NAMALWA (cell line): ENCODE results near the gene NUPR2.
"Not testable (repeated sequence)": the region's sequence is repeated elsewhere in the genome, so short reads cannot be mapped to it uniquely, and the experiment has no call there.

Experiments
- DNase-seq: peaks from one replicate; pipeline ENCODE4 v3.0.0-alpha.2; 2015; ENCODE audit warnings: low spot score

NUPR2 gene, protein sequence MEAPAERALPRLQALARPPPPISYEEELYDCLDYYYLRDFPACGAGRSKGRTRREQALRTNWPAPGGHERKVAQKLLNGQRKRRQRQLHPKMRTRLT

DNA sequence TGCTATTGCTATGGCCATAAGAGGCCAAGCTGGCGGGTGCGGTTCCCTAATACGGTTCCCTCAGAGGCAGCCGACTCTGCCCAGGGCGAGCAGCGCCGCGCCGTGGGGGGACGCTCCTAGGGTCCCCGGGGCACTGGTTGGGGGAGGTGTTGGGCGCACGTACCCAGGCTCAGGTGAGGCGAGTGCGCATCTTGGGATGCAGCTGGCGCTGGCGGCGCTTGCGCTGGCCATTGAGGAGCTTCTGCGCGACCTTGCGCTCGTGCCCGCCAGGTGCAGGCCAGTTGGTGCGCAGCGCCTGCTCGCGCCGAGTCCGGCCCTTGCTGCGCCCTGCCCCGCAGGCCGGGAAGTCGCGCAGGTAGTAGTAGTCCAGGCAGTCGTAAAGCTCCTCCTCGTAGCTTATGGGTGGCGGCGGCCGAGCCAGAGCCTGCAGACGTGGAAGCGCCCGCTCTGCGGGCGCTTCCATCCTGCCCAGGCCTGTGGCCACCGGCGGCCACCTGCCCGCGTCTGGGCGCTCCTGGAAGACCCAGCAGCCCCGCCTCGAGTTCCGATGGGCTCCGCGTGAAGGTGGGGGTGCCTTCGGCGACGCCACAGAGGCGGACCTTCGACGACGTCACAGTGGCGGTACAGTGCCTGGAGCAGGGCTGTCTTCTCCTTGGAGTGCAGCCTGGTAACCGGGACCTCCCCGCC is at the start of gene NUPR2:
NUPR2 (minus strand) TSS at position 566 of the 687 bp plus-strand sequence; CDS start at position 463, 103 bp downstream.
- no peak for DNase-seq

DNA sequence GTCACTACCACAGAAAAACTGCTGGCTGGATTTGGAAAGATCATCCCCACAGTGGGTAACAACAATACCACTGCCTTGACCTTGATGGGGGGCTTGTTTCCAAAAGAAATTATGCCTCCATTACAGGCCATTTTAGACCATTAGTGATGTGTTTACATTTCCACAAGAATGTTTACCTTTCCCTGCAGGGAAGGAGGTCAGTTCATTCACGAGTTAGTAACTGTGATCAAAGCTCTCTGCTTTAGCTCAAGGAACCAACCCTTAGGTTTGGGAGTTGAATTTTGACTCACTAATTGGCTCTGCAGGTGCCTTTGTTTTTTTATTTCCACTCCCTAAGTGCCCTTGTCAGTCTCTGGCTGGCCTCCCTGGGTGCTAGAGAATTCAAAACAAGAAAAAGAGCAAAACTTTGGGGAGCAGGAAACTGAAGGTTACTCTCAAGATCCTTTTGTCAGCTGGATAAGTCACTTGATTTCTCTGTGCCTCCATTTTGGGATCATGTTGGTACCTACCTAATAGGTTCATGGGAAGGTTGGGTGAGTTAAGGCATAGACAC is 41.1 kb upstream of the NUPR2 start:
- DNase-seq: no peak

DNA sequence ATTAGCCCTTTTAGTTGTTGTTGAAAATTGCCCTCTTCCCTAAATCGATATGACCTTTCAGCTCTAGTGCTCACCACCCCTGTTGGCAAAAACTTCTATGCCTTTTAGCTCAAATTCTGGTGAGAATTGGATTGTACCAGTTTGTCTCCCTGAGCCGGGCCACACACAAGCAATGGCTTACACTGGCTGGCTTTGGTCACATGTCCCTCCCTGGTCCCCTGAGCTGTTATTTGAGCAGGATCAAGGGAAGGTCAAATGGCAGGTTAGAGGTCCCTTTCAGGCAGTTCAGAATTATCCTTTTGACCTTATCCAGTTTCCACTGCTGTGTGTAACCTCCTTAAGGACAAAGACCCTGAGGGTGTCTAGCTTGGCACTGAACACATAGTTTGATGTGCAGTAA is 14.8 kb upstream of the NUPR2 start:
- DNase-seq: not testable (repeated sequence)

DNA sequence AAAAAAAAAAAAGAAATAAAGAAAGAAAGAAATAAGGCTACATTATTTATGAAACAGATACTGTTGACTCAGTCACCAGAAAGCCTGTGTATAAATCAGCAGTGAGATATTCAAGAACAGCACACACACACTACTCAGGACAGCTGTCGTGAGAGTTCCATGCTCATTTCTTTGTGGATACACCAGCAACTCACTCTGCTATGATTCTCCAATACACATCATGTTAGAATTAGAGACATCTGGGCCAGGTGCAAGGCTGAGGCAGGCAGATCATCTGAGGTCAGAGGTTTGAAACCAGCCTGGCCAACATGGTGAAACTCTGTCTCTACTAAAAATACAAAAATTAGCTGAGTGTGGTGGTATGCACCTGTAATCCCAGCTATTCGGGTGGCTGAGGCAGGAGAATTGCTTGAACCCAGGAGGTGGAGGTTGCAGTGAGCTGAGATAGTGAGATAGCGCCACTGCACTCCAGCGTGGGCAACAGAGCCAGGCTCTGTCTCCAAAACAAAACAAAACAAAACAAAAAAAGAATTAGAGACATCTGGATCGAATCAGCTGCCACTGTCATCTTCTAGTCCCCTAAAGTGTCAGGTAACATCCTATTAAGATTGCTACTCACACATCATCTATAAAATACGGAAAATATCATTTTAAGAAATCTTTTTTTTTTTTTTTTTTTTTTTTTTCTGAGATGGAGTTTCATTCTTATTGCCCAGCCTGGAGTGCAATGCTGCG is 11.2 kb upstream of the NUPR2 start:
- DNase-seq: peak; percentile 20

DNA sequence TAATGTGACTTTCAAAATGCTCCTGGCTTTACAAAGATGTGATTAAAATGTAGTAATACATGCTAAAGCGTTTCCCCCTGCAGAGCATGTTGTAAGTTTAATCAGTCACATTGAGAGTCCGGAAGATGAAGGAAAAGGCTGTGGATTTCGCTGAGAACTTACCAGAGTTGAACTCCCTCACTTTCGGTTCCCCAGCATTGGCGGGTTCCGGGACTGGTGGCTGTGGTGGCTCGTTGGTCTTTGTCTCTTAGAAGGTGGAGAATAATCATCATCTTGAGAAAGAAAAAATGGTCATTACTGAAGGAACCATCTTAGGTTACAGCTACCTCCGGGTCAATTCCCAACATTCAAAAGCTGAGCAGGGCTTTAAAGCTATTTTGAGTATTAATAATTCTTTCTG is 9.6 kb upstream of the NUPR2 start:
- DNase-seq: no peak

DNA sequence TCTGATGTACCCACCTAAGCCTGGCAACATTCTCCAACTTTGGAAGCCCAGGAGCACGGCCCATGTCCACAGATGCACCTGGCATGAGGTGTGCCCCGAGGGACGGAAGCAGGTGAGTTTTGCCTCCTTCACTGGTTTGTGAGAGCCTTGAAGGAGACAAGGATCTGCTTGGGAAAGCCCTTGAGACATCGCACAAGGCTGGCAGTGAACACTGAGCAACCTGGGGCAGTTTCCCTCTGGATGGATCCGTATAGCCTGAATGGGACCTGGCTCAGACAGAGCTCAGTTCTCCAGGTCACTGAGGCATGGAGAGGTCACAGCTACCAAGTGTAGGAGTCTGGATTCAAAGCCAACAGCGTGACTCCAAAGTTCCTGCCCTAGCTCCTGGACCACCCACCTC is 8.8 kb upstream of the NUPR2 start:
- DNase-seq: no peak

GRCh38 chr7:56121440-56121839 is 5.2 kb upstream of the NUPR2 start:
- no peak for DNase-seq

DNA sequence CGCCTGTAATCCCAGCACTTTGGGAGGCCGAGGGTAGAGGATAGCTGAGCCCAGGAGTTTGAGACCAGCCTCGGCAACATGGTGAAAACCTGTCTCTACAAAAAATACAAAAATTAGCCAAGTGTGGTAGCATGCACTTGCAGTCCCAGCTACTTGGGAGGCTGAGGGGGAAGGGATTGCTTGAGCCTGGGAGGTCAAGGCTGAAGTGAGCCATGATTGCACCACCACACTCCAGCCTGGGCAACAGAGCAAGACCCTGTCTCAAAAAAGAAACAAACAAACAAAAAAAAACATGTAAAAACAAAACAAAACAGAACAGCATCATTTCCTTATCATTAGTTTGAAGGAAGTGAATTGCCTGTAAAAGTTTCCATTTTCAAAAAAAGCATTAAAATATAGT is 4.0 kb downstream of the NUPR2 start:
- not testable (repeated sequence) for DNase-seq

DNA sequence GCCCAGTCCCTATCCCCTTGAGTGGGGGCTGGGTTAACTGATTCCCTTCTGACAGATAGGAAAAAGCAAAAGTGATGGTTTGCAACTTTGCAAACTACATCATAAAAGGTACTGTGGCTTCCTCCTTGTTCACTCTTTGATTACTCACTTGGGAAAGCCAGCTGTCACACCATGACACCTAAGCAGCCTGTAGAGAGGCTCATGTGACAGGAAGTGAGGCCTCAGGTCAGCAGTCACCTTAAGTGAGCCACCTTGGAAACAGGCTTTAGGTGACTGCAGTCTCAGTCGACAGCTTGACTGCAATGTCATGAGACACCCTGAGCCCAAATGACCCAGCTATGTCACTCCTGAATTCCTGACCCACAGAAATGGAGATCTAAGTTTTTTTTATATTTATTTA is 5.6 kb downstream of the NUPR2 start:
- no peak for DNase-seq

- no peak for DNase-seq
These were observed 8.3 kb downstream of the NUPR2 start for GRCh38 chr7:56107954-56108258.

DNA sequence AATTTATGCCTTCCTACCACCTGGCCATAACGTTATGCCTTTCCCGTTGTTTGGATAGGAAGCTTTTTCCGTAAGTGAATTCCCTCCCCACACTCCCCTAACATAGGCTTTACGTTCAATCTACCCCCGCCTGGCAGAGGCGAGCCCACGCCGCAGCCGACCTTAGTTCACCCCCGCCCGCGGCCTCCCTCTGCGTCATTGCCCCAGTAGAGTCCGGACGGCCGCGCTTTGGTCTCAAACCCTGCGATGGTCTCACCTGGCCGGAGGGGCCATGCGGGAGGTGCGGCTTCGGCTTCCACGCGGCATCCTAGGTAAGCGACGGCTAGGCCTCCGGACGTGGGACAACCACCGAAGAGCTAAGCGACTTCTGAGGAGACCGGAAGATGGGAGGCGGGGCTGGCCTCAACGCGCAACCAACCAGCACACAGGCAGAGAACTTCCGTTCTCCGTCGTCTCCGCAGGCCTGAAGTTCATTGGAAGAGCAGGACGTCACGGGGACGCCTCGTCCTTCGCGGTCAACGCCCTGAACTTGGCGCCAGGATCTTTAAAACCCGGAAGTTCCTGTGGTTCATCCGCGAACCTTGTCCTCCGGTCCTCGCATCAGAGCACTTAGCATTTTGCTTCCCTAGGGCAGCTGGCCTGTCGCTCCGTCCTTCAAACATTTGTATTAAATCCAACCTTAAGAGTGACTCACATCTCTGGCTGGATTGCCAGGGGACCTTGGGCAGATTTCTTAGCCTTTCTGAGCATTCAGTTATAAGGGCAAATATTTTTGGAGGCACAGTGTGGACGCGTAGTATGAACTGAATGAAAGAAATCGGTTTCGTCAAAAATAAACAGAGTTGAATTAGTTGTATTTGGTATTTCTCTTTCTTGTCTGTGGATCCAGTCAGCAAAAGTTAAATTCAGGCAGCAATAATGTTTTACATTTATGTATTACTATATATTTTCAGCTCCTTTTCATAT is 9.8 kb downstream of the NUPR2 start, which contains the start of gene CHCHD2:
CHCHD2 (minus strand) TSS at position 369 of the 966 bp plus-strand sequence; CDS start at position 306, 63 bp downstream.
- peak; percentile 100 for DNase-seq

- peak; percentile 83 for DNase-seq
These were observed 10.7 kb downstream of the NUPR2 start for GRCh38 chr7:56105508-56105907.

DNA sequence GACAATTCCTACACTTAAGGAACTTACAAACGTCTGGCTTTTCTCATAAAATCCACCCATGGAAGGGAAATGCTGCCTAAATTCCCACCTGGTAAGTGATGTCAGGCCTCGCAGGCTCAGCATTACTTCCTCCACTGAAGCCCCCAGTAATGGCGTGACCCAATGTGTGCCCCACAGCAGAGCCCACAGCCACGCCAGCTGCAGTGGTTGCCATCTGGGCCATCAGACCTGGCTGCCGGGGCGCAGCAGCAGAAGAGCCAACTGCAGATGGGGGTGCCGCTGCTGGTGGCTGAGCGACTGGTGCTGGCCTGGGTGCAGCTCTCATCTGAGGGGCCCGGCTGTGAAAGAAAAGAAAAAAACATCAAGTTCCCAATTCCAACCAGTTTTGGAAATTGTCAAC is 12.1 kb downstream of the NUPR2 start:
- not testable (repeated sequence) for DNase-seq

DNA sequence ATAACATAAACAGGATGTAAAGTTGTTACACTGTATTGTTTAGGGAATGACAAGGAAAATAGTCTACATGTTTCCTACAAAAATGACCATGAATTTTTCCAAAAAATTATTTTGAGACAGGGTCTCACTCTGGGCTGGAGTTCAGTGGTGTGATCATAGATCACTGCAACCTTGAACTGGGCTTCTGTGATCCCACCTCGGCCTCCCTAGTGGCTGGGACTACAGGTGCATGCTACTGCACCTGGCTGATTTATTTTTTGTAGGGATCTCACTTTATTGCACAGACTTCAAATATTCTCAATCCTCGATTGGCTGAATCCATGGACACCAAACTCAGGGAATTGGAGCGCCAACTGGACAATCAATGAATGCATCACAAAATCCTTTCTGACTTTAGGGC is 16.6 kb downstream of the NUPR2 start:
- no peak for DNase-seq

GRCh38 chr7:56098187-56099008 is 17.8 kb downstream of the NUPR2 start:
- DNase-seq: not testable (repeated sequence)

DNA sequence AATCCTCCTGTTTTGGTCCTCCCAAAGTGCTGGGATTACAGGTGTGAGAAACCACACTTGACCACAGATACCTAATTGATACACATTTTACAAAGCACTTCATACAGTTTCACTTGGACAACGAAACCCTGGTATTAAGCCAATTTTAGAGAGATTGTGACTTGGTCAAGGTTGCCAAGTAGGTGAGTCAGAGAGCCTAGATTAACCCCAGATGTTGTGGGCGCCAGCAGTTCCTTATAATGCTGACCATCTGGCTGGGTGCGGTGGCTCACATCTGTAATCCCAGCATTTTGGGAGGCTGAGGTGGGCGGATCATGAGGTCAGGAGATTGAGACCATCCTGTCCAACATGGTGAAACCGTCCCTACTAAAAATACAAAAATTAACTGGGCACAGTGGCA is 18.5 kb downstream of the NUPR2 start:
- DNase-seq: no peak

DNA sequence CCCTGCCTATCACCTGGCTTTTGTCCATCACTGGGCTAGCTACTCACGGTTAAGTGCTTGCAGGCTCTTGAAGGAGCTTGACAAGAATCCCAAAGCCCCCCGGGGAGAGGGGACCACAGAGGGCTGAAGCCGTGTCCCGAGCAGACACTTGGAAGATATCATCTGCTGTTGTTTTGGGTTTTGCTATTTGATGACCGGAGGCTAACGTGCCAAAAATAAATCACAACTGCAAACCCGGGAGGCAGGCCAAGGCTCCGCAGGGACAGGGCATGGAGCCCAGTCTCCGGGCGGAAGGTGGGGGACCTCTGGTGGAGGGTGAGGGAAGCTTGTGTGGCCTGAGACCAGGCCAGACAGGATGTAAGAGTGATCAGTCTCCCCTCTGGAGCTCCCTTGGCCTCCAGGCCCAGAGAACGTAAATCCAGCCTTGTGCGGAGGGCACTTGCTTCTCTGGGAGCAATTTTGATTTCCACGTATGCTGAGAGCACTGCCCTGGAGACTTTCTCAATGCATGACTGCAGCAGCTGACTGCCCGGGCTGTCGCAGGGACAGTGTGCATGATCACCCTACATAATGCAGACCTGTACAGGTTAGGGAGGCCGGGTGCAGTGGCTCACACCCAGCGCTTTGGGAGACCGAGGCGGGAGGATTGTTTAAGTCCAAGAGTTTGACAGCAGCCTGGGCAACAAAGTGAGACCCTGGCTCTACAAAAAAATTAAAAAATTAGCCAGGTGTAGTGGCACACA is 23.3 kb downstream of the NUPR2 start, which contains the start of gene PHKG1:
PHKG1 (minus strand) TSS at position 164 of the 743 bp plus-strand sequence. CDS start 4,011 bp downstream, outside the sequence.
- no peak for DNase-seq

DNA sequence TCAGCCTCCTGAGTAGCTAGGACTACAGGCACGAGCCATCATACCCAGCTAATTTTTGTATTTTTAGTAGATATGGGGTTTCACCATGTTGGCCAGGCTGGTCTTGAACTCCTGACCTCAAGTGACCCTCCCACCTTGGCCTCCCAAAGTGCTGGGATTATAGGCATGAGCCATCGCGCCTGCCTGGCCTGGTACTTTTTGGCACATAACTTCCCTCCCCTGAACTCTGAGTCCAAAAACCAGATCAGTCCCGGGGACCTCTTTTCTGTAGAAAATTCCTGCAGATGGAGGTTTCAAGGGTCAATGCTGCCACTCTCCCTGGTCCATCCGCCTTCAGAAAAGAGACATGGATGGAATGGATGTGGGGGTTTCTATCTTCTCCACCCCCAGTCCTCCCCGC is 23.8 kb downstream of the NUPR2 start:
- DNase-seq: not testable (repeated sequence)

GRCh38 chr7:56091591-56091990 is 24.6 kb downstream of the NUPR2 start:
- DNase-seq: no peak

DNA sequence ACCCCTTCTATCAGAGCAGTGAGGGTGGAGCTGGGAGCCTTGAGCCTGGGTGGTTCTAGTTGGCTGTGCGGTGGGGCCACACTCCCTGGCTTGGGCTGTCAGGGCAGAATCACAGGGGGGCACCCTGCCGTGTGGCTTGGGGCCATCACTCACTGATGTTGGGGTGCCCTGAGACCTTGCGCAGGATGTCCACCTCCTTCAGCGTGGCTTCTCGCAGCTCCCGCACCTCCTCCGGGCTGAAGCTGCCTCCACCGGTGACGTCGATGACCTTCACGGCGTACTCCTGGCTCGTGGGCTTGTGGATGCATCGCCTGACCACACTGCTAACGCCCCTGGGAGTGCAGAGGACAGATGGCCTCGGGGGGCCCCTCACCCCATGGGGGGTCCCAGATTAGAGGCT is 28.8 kb downstream of the NUPR2 start:
- DNase-seq: no peak
